HG03103 (cell line): ENCODE results near the gene RAB8B.
"Not testable (repeated sequence)": the region's sequence is repeated elsewhere in the genome, so short reads cannot be mapped to it uniquely, and the experiment has no call there.

Source experiments
- ATAC-seq: cut with Tn5 transposase; IDR thresholded peaks from one replicate; pipeline ENCODE4 v1.9.1; 2021; ENCODE audit warnings: low read depth; ENCODE audit not compliant: unreplicated experiment

The RAB8B gene

GRCh38 chr15:63233667-63234423 lies 44.4 kb downstream of the RAB8B start:
- no peak for ATAC-seq

GRCh38 chr15:63234451-63234870 lies 45.1 kb downstream of the RAB8B start:
- no peak for ATAC-seq

- no peak for ATAC-seq
These were observed 46.9 kb downstream of the RAB8B start for GRCh38 chr15:63236272-63236671.

GRCh38 chr15:63237086-63237485 lies 47.7 kb downstream of the RAB8B start:
- not testable (repeated sequence) for ATAC-seq

GRCh38 chr15:63238171-63238570 lies 48.8 kb downstream of the RAB8B start:
- no peak for ATAC-seq

- ATAC-seq = peak; percentile 71
These were observed 49.4 kb downstream of the RAB8B start for GRCh38 chr15:63238796-63239195.

GRCh38 chr15:63240109-63240508 lies 50.7 kb downstream of the RAB8B start:
- no peak for ATAC-seq

GRCh38 chr15:63241316-63241715 lies 51.9 kb downstream of the RAB8B start:
- ATAC-seq = no peak

- ATAC-seq = no peak
These were observed 53.7 kb downstream of the RAB8B start for GRCh38 chr15:63243101-63243500.

- ATAC-seq = no peak
These were observed 54.4 kb downstream of the RAB8B start for GRCh38 chr15:63243776-63244175.

- ATAC-seq = no peak
These were observed 55.0 kb downstream of the RAB8B start for GRCh38 chr15:63244399-63244798.

GRCh38 chr15:63244976-63245645 lies 55.7 kb downstream of the RAB8B start:
- no peak for ATAC-seq

GRCh38 chr15:63246691-63247469 lies 57.5 kb downstream of the RAB8B start:
- no peak for ATAC-seq

- ATAC-seq = no peak
These were observed 61.0 kb downstream of the RAB8B start for GRCh38 chr15:63250312-63250965.

- ATAC-seq = no peak
These were observed 62.3 kb downstream of the RAB8B start for GRCh38 chr15:63251701-63252100.

- no peak for ATAC-seq
These were observed 62.9 kb downstream of the RAB8B start for GRCh38 chr15:63252292-63252691.

GRCh38 chr15:63254991-63255390 lies 65.6 kb downstream of the RAB8B start:
- ATAC-seq = no peak

GRCh38 chr15:63255489-63255990 lies 66.1 kb downstream of the RAB8B start:
- ATAC-seq = no peak

- ATAC-seq = no peak
These were observed 67.2 kb downstream of the RAB8B start for GRCh38 chr15:63256433-63257274.

- no peak for ATAC-seq
These were observed 69.3 kb downstream of the RAB8B start for GRCh38 chr15:63258658-63259057.
